AG09309 (cell line): ENCODE results near the gene NUMB.

Experiments used
- DNase-seq: peaks from one replicate; pipeline ENCODE4 v3.0.0-alpha.2; 2010; ENCODE audit warnings: low read depth
- H3K4me3 ChIP-seq: 2 replicates; pipeline ENCODE4 v1.5.1; 2011; ENCODE audit warnings: mild to moderate bottlenecking, low read depth, low read length, moderate library complexity; ENCODE audit not compliant: control insufficient read depth
- TF ChIP-seq, protein P1 (sequence below): IDR thresholded peaks from 2 replicates; pipeline ENCODE4 v1.5.1; 2011; ENCODE audit warnings: mild to moderate bottlenecking, low read depth, low read length, inconsistent platforms; ENCODE audit not compliant: insufficient read depth, control insufficient read depth; ENCODE audit errors: missing control alignments

Gene NUMB

DNA sequence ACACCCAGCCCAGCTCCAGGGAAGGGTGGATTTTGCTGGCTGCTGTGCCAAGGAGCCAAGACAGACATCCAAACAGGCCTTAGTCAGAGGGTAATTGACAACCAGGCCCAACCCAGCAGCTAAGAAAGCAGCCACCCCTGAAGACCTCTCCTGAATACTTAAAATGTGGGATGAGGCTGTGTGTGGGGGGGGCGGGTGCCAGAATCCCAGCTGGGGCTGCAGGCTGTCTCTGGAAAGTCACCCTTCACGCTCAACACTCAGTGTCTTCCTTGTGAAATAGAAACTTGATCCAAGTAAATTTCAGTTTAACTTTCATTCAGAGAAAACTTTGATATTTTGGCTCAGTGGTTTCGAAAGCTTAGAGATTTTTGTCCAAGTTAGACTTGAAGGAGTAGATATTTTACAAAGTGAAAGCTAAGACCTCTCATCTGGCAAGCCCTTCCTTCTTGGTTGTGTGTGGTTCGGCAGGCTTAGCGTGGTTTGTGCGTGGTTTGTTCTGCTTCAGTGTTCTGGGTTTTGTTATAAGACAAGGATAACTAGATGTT lies 215.9 kb downstream of the NUMB start:
- DNase-seq, result no peak
- no peak overlapping the region for H3K4me3 ChIP-seq
- TF ChIP-seq, protein P1, sequence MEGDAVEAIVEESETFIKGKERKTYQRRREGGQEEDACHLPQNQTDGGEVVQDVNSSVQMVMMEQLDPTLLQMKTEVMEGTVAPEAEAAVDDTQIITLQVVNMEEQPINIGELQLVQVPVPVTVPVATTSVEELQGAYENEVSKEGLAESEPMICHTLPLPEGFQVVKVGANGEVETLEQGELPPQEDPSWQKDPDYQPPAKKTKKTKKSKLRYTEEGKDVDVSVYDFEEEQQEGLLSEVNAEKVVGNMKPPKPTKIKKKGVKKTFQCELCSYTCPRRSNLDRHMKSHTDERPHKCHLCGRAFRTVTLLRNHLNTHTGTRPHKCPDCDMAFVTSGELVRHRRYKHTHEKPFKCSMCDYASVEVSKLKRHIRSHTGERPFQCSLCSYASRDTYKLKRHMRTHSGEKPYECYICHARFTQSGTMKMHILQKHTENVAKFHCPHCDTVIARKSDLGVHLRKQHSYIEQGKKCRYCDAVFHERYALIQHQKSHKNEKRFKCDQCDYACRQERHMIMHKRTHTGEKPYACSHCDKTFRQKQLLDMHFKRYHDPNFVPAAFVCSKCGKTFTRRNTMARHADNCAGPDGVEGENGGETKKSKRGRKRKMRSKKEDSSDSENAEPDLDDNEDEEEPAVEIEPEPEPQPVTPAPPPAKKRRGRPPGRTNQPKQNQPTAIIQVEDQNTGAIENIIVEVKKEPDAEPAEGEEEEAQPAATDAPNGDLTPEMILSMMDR, result no peak

DNA sequence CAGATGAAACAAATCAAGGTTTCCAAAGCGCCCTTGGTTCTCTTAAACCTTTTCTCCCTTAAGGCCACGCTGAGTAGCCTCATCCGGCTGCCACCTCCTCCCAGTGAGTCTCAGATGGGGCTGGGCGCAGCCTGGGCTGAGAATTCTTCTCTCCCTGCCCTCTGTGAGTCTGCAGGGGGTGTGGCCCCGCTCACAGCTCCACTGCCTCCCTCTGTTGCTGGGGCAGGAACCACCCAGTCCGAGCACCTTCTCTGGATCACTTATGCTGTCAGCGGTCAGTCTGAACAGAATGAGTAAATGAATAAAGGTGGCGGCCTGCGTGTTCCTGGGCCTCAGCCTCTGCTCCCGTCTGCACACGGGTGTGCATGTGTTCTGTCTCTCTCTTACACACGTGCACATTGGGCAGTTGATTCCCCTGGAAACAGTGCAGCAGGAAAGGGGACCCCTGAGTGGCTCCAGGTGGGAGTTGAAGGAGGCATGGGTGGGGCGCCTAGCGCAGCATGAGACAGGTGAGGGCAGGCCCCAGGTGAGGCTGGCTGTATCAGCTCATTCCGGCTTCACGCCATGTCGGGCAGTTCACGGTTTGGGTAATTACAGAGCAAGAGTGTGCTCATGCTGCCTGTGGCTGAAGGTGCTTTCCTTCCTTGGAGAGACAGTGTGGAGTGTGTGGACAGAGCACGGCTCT lies 216.7 kb downstream of the NUMB start:
- no peak for DNase-seq

DNA sequence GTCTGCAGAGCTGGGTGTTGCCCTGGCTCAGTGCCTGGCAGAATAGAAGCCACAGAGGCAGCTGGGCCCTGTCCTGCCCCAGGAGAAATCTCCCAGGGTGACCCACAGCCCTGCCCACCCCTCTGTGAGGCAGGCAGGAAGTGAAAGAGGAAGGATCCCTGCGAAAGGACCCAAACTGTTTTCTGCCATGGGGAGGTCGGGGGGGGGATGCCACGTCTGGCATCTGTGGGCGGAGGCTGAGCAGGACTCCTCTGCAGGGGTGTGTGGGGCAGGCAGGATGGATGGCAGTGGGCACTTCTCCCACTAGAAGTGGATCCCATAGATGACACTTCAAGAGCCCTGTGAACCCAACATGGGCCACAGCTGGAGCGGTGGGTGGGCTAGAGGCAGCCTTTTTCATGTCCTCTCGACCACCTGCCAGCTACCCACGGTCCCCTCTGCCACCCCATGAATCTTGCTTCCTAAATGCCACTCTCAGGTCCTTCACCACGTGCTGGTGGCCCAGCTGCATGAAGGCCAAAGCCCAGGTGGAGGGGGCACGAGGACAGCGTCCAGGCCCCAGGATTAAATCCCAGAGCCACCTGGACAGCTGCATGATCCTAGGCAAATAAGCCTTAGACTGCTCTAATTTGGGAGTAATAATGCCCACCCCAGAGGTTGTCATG lies 217.4 kb downstream of the NUMB start:
- no peak for DNase-seq
- TF ChIP-seq, protein P1, result no peak
- no peak overlapping the region for H3K4me3 ChIP-seq

More for the DNA sequence above, 216.7 kb downstream of the NUMB start:
- TF ChIP-seq, protein P1, result no peak
- no peak overlapping the region for H3K4me3 ChIP-seq

DNA sequence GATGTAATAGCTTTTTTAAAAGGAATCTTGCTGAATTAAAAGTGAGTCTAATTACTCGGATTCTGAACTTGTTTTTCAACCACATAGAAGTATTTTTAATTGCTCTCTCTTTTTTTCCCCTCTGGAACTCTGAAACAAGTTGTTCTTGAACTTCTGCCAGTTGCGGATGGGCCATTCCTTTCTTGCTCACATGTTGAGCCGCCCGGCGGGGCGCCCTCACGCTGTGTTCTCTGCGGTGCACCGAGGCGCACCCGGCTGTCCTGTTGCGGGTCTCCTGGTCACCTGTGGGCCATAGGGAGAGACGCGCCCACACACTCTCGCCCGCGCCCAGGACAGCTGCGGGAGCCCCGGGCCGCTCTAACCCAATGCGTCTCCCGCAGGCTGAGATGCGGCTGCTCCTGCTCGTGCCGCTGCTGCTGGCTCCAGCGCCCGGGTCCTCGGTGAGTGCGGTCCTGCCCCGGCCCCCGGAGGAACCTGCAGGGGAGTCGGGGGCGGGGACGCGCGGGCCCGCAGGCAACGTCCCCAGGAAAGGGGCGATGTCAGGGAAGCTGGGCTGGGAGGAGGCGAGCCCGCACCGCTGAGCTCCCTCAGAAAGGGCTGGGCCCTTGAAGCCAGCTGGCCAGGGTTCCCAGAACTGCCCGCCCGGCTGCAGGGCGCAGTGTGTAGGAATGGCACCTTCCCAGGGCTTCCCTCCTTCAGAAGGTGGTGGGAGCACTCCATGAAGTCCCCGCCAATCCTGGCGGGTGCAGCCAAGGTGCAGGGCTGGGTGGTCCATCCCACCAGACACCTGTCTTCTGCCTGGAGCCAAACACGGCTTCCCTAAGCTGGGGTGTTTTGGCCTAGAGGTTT lies 218.7 kb downstream of the NUMB start:
- H3K4me3 ChIP-seq, result no peak overlapping the region
- DNase-seq, result no peak

DNA sequence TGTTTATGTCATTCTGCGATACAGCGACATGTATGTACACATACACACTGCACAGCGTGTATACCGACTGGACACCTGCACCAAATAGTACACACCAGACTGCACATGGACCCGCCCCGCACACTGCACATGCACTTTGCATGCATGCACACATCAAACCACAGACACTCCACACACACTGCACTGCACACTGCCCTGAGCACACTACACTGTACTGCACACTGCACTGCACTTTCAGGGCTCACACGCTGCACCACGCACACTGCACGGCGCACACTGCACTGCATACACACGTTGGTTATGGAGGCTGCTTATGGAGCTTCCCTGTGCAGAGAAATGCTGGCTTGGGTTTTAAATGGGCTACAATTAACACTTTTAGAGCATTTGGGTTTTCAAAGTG lies 219.4 kb downstream of the NUMB start:
- TF ChIP-seq, protein P1, result no peak
- no peak for DNase-seq
- H3K4me3 ChIP-seq, result no peak overlapping the region

More for the DNA sequence above, 218.7 kb downstream of the NUMB start:
- TF ChIP-seq, protein P1, result no peak

DNA sequence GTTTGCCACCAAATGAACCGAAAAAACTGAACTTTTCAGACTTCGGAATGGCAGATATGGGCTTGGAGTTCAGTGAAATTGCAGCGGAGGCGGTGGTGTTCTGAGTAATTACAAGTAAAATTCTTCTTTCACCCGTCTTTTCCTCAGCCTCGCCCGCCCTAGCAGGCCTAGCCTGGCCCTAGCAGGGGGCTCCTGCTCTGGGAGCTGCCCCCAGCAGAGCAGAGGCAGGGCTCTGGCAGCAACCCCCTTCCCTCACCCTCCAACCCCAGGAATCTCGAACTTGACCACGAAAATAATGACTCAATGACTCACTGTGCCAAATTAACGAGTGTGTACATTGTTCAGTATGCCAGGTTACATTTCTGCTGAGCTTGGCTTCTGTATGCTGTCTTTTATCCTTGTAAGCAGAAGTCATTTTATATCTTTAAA lies 219.9 kb downstream of the NUMB start:
- TF ChIP-seq, protein P1, result no peak
- no peak for DNase-seq

More for the DNA sequence above, 219.9 kb downstream of the NUMB start:
- peak overlapping the region; percentile 38 for H3K4me3 ChIP-seq
